Mesothelial cell of epicardium (in vitro differentiated cells): ENCODE measurements around the gene ETF1. TPM values are rescaled to one million over a fixed set of nuclear protein-coding genes. Genes with fewer than 3 reads are reported as not detected.

Source experiments
- DNase-seq, 2 experiments: peaks; one replicate each; pipeline ENCODE4 v3.0.0; 2021; ENCODE audit warnings: low spot score in 2 of 2; ENCODE audit not compliant: unreplicated experiment in 2 of 2
- H3K27ac Mint-ChIP-seq: 2 replicates; pipeline ENCODE4 v1.8.0; 2021; ENCODE audit warnings: mixed read lengths
- H3K27me3 Mint-ChIP-seq: 2 replicates; pipeline ENCODE4 v1.8.0; 2021; ENCODE audit warnings: low read depth, mixed read lengths
- H3K36me3 Mint-ChIP-seq: 2 replicates; pipeline ENCODE4 v1.8.0; 2021; ENCODE audit warnings: mixed read lengths
- H3K4me1 Mint-ChIP-seq: 2 replicates; pipeline ENCODE4 v1.8.0; 2021; ENCODE audit warnings: mixed read lengths
- H3K4me3 Mint-ChIP-seq: 2 replicates; pipeline ENCODE4 v1.8.0; 2021; ENCODE audit warnings: mild to moderate bottlenecking, moderate library complexity, mixed read lengths
- H3K9me3 Mint-ChIP-seq: 2 replicates; pipeline ENCODE4 v1.8.0; 2021; ENCODE audit warnings: mixed read lengths
- total RNA-seq: library from RNA; stranded (reverse); gene quantifications from 3 replicates; pipeline ENCODE4 v1.2.1, GENCODE V29; 2021
- TF ChIP-seq, protein P1 (sequence below): fragments of 200-600 bp; sonication (generic); IDR thresholded peaks from one replicate; pipeline ENCODE4 v1.5.0; 2021; ENCODE audit warnings: antibody characterized with exemption; ENCODE audit not compliant: unreplicated experiment

ETF1 gene
- total RNA-seq, 1 donor from 2014 or later = 77.7 TPM

GRCh38 chr5:138568061-138568824 lies 25.2 kb upstream of the ETF1 start:
- Mint-ChIP-seq H3K27me3 (no peaks in the 10 kb centered on the region), H3K9me3 (no peaks in the 10 kb centered on the region), H3K4me1 (no peaks in the 10 kb centered on the region), H3K27ac (no peak overlapping the region), H3K36me3 (peaks cover 56% of the 10 kb centered on the region), H3K4me3 (no peak overlapping the region)
- TF ChIP-seq, protein P1, sequence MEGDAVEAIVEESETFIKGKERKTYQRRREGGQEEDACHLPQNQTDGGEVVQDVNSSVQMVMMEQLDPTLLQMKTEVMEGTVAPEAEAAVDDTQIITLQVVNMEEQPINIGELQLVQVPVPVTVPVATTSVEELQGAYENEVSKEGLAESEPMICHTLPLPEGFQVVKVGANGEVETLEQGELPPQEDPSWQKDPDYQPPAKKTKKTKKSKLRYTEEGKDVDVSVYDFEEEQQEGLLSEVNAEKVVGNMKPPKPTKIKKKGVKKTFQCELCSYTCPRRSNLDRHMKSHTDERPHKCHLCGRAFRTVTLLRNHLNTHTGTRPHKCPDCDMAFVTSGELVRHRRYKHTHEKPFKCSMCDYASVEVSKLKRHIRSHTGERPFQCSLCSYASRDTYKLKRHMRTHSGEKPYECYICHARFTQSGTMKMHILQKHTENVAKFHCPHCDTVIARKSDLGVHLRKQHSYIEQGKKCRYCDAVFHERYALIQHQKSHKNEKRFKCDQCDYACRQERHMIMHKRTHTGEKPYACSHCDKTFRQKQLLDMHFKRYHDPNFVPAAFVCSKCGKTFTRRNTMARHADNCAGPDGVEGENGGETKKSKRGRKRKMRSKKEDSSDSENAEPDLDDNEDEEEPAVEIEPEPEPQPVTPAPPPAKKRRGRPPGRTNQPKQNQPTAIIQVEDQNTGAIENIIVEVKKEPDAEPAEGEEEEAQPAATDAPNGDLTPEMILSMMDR = no peak
- no peak for DNase-seq

GRCh38 chr5:138566792-138567191 lies 23.8 kb upstream of the ETF1 start:
- TF ChIP-seq, protein P1 = no peak

GRCh38 chr5:138565100-138565821 lies 22.2 kb upstream of the ETF1 start:
- peaks cover 56% of the 10 kb centered on the region for H3K36me3 Mint-ChIP-seq
- no peak overlapping the region for H3K27ac Mint-ChIP-seq

More at GRCh38 chr5:138566792-138567191, 23.8 kb upstream of the ETF1 start:
- DNase-seq = no peak
- Mint-ChIP-seq H3K4me1 (no peaks in the 10 kb centered on the region), H3K4me3 (no peak overlapping the region), H3K27me3 (no peaks in the 10 kb centered on the region), H3K9me3 (no peaks in the 10 kb centered on the region), H3K36me3 (peaks cover 51% of the 10 kb centered on the region), H3K27ac (peak overlapping the region; percentile 8)

DNA sequence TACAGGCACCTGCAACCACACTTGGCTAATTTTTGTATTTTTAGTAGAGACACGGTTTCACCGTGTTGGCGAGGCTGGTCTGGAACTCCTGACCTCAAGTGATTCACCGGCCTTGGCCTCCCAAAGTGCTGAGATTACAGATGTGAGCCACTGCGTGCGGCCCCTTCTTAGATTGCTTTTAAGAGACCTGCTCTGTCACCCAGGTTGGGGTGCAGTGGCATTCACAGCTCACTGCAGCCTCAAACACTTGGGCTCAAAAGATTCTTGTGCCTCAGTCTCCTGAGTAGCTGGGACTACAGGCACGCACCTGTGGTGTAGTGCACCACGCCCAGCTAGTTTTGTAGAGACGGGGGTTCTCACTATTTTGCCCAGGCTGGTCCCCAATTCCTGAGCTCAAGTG lies 21.2 kb upstream of the ETF1 start:
- H3K9me3 Mint-ChIP-seq = no peaks in the 10 kb centered on the region
- no peaks in the 10 kb centered on the region for H3K27me3 Mint-ChIP-seq
- no peak overlapping the region for H3K27ac Mint-ChIP-seq
- no peak overlapping the region for H3K4me3 Mint-ChIP-seq
- no peak for DNase-seq
- peaks cover 60% of the 10 kb centered on the region for H3K36me3 Mint-ChIP-seq
- H3K4me1 Mint-ChIP-seq = no peaks in the 10 kb centered on the region
- TF ChIP-seq, protein P1 = no peak

More at GRCh38 chr5:138565100-138565821, 22.2 kb upstream of the ETF1 start:
- Mint-ChIP-seq H3K4me3 (no peak overlapping the region), H3K9me3 (no peaks in the 10 kb centered on the region), H3K4me1 (no peaks in the 10 kb centered on the region), H3K27me3 (no peaks in the 10 kb centered on the region)
- TF ChIP-seq, protein P1 = no peak
- no peak for DNase-seq

DNA sequence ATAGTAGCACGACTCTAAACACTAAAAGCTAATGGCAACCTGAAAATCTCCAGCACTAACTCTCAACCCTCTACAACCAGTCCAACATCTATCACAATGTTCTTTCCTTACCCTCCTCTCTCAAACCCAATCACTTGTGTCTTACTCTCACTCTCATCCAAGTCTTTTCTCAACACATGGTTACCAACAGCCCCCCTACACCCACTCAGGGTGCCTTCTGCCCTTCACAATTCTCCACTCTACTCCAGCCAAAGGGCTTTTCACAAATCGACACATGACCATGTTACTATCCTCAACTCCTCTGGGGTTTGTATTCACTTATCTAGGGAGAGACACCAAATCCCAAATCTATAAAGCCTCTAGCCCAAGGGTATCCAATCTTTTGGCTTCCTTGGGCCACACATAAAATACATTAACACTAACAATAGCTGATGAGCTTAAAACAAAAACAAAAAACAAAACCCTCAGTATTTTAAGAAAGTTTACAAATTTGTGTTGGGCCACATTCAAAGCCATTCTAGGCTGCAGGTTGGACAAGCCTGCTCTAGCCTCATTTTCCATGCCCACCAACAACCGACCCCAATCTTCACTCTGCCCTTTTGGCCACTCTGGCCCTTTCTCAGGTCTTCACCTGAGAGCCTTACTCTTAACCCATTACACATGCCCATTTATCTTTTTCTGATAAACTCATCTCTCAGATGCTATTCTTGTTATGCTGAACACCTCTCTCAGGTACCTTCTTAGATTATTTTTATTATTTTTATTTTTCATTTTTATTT lies 20.5 kb upstream of the ETF1 start:
- no peaks in the 10 kb centered on the region for H3K27me3 Mint-ChIP-seq
- peak overlapping the region; percentile 7 for H3K27ac Mint-ChIP-seq
- H3K4me1 Mint-ChIP-seq = no peaks in the 10 kb centered on the region
- no peak overlapping the region for H3K4me3 Mint-ChIP-seq
- no peaks in the 10 kb centered on the region for H3K9me3 Mint-ChIP-seq
- TF ChIP-seq, protein P1 = no peak
- peaks cover 57% of the 10 kb centered on the region for H3K36me3 Mint-ChIP-seq
- DNase-seq = no peak
